NCI-H1092 (cell line): Measurements from ENCODE around the gene RAB3IP.

Experiments used
- DNase-seq: peaks from one replicate; lab custom pipeline; 2025; lab: John Stamatoyannopoulos, UW

Gene RAB3IP, protein sequence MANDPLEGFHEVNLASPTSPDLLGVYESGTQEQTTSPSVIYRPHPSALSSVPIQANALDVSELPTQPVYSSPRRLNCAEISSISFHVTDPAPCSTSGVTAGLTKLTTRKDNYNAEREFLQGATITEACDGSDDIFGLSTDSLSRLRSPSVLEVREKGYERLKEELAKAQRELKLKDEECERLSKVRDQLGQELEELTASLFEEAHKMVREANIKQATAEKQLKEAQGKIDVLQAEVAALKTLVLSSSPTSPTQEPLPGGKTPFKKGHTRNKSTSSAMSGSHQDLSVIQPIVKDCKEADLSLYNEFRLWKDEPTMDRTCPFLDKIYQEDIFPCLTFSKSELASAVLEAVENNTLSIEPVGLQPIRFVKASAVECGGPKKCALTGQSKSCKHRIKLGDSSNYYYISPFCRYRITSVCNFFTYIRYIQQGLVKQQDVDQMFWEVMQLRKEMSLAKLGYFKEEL

DNA sequence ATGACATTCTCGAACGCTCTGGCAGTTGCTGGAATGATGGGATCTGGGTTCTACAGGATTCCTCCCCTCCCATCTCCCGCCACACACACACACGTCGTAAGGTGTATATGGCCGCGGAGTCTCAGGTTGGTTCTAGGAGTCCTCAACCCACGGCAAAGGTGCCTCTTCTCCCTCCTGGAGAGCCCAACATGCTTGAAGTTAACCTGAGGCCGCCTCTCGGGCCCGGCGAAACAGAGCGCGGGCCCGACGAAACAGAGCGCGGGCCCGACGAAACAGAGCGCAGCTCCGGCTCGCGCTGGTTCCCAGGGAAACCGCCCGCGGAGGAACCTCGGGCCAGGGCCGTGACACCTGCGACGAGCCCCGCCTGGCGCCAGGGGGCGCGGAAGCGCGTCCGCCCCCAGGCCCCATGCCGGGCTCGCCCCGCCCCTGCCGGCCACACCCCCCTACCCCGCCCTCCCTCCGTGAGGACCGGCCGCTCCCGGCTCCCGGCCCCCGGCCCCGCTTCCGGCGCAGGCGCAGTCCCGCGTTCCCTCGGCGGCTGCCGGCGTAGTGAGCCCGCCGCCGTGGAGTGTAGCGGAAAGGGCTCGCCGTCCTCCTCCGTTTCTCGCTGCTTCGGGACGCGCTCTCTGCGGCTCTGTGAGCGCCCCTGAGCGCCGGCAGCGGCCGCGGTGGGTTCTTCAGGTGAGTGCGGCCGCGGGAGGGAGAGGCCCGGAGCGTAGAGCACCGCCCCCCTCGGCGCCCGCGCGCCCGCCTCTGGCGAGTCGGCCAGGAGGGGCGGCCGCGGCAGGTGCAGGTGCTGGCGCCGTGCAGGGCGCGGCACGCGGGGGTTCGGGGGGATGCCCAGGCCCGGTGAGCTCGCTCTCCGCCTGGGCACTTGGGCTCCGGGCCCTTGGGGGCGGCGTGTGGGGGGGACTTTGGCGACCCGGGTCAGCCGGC lies at the start of gene RAB3IP:
Gene RAB3IP (plus strand): TSS at position 510 of the 936 bp plus-strand sequence. CDS start 16,549 bp downstream, outside the sequence.
- peak; percentile 80 for DNase-seq

DNA sequence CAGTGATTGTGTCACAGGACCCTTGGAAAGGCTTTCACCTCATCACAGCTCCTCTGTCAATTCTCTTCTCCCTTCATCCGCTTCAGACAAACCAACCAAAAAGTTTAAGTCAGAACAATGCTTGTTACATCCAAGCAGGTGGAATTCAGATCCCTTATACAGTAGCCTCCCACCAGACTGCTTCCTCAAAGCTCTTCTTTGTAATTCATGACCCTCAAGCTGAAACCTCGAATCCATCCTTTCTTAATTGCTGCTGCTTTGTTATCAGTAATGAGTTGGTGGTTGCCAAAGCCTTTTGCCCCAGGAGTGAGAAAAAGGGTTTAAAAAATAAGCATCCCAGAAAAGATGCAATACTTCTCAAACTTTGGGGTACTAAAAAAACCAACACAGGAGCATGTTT lies 49.0 kb upstream of the RAB3IP start:
- no peak for DNase-seq

DNA sequence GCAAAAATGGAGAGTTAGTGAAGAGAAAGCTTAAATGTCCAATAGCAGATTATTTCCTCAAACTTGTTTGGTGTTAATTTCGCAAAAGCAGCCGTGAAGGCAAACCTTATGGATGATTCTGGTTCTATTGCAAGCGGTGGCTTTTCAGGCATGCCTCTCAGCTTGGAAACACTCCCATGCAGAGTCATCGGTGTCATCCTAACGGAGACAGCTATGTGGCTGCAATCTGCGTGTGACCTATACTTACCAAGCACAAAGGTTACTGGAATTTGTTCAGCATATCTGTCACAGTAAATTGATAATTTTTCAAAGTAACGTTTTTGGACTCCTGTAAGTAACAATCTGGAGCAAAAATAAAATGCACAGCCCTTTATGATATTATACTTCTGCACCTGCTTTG lies 44.5 kb upstream of the RAB3IP start:
- DNase-seq, result no peak

DNA sequence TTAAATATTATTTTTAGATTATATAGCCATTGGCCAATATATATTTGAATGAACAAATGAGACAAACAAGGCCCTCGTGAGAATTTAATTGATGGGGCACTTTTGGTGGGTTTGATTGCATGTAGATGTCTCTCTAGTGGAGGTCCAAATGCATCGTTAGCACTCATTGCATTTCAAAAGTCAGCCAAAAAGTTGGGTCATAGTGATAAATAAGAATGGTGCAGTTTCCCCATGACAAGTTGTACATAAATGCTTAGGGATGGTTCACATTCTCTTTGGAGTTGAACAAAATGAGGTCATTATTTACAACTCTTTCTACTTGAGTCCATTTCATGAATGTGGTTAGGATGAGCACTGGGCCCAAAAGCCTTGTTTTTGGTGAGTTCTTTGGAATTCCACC lies 40.6 kb upstream of the RAB3IP start:
- DNase-seq, result no peak

DNA sequence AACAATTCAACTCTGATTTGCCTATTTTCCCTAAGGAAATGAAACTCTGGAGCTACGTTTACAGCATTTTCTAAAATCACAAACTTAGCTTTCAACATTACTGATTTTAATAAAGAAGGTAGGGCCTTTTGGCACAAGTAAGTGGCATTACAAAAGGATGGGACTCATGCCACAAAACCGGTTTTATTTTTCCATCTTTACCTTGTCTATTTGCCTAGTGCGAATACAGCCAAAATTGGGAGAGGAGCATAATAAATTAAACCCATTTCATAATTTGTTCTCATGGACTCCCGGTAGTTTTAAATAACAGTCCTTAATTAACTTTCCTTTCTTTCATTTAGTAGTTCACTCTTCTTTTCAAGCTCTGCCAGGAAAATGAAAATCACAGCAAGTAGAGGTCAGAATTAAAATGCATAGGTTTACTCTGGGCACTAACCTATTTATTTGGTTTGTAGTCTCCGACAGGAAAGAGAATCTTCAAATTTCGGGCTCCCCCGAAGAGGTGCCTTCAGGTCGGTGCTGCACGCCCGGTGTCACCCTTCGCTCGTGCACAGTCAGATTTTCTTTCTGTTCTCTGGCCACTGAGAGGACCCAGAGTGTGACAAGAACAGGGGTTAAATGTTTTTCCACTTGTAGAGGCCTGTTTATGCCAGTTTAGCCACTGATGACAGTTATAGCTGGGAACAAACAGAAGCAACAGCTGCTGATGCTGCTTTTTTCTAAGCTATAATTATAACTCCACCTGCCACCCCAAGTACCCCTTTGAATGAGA lies 39.7 kb upstream of the RAB3IP start, which contains the start of gene BEST3:
Gene BEST3 (minus strand): TSS at position 535 of the 772 bp plus-strand sequence. CDS start 1,505 bp downstream, outside the sequence.
- peak; percentile 89 for DNase-seq

DNA sequence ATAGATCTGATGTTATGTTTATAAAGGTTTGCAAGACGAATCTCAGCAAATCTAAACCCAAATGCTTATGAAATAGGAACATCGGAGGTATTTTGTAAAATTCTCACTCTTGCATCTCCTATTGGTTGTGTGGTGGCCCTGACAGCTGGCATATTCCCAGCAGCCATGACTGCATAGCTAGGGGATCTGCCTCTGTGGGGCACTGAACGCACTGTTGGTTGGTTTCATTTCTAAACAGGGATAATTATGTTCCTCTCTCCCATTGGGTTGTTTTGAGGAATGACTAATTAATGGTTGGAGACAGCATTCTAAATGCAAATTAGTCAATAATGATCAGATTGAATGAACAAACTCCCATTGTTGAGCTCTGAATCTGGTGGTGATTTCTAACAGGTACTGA lies 36.8 kb upstream of the RAB3IP start:
- no peak for DNase-seq

DNA sequence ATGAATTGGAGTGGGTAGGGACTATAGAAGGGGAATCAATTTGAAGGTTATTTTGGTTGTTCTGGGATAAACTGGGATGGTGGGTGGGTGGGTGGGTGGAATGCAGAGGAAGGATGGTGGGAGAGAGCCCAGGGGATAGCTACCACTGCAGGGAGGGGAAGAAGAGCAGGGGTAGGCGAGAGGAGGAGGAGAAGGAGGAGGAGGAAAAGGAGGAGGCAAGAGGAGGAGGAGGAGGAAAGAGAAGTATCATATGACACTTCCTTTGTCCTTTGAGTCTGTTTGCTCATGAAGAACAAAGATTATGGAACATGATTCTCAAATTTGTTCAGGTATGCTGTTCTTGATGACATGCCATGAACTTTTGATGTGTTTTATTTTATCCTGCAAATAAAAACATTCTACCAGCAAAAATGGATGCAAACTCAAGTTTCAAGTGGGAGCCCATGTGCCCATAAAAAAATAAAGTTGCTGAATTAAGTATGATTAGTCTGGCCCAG lies 35.5 kb upstream of the RAB3IP start:
- no peak for DNase-seq

DNA sequence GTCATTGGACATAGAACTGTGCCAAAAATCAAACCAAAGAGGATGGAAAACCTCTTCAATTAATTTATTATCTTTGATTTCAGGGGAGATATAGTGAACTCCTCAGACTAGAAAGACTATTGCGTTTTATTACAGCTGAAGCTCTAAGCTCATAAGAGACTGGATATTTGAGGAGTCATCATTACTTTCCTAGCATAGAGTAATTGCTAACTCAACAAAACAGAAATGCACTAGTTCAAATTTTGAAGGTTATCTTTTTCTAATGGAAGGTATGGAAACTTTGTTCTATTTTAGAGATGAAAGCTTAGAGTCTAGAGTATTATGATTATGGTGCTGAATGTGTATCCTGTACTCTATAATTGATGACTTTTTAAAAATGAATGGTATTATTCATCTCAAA lies 34.3 kb upstream of the RAB3IP start:
- DNase-seq, result no peak

DNA sequence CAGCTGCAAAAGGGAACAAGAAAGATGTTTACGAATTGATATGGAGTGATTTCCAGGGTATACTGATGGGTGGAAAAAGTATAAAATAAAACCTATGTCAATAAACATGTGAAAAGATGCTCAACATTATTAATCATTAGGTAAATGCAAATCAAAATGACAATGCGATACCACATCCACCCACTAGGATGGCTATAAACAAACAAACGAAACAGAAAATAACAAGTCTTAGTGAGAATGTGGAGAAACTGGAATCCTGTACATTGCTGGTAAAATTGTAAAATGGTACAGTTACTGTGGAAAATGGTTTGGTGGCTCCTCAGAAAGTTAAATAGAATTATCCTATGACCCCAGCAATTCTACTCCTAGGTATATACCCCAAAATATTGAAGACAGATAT lies 30.0 kb upstream of the RAB3IP start:
- no peak for DNase-seq

DNA sequence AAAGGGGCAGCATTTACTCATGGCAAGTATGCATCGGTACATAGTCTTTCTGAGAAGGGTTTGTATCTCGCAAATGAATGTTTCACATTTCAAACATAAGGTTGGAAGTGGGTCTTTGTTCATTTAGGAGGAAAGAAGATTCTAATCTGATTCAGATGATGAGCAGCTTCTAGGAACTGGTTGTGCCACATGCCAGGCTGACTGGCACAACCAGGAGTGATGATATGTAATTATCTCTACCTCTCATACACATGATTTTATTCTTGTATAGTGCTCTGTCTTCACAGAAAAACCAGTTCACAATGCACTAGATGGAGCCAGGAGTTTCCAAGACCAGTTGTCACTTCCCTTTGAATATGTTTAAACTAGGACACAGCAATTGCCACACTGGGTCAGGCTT lies 25.8 kb upstream of the RAB3IP start:
- DNase-seq, result no peak

DNA sequence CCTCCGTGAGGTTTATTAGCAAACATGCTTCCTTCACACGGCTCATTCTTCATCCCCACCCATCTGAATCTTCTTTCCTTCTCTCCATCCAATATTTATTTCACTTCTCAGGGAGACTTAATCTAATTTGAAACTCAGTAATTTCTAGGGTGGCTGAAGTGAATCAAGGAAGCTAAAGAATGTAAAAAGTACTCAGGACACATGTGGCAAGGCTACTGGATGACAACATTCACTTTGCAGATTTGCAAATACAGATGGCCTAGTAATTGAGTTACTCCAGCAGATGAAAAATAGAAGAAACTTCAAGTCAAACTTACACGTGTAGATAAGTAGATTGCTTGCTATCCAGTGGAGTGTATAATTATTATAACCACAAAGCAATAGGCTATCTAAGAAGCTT lies 24.1 kb upstream of the RAB3IP start:
- no peak for DNase-seq

DNA sequence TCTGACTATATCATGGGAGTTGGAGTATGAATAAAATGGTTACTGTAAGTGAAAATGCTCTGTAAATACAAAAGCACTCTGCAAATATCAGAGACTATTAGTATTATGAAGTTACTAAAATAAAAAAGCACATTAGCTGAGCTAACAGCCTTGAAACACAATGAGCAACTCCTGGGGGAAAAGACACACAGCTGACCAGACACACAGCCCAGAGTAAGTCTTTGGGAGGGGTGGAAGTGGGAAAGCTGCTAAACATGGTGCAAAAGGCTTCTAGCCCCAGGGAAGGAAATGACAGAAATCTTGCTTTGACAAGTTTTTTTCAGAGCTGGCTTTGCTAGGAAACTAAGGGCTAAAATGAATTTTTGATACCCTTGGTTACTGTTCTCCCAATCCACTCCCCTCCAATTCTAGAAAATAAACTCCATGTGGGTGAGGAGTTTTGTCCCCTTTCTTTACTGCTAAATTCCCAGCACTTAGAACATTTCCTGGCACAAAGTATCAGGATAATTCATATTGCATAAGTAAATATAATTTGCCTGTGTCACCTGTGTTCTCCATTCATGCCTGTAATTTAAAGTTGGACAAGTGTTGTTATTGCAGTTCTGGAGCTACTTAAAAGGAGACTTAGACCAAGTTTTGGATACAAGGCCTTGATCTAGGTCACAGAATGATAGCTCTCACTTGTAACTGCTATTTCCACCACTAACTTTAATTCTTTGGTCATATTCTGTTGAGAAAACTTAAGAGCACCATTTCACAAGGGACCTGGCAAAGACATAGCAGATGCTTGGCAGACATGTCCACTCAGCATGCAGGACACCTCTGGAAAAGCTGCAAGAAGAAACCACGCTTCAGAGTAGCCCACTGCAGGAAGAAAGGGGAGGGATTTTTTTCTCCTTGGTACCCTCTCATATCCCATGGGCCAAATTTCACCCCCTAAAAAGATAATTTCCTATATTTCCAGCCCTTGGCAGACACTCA lies 19.0 kb upstream of the RAB3IP start:
- no peak for DNase-seq

DNA sequence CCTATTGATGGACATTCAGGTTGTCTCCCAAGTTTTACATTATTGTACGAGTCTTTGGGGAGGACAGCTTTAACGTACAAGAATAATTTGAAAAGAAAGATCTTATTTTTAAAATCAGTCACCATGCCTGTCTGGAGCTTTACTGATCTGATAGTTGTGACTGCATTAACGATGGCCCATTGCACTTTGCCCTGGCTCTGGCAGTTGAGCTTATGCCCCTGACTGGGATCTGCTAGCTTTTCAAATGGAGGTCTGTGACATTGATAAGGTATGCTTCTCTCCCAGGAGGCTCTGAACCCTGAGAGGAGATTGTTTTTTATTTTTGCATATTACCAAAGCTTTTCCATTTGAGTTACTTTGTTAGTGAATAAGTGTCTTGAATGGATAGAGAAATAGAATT lies 17.9 kb upstream of the RAB3IP start:
- DNase-seq, result no peak

DNA sequence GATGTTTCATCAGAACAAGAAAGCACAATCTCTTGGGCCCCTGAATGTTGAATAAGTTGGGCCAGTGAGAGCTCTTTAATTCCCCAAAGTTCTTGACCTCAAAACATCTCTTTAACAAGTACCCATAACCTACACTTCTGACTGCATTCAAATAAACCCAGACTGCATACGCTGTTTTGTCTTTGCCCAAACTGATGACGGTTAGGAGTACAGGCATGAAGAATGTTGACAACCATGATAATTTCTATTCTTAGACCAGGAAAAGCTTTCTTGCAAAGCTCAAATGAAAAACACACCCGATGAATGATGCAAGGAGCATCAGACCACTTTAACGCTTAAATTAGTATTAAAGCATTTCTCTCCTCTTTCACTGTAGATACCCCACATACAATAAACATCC lies 11.7 kb upstream of the RAB3IP start:
- no peak for DNase-seq

DNA sequence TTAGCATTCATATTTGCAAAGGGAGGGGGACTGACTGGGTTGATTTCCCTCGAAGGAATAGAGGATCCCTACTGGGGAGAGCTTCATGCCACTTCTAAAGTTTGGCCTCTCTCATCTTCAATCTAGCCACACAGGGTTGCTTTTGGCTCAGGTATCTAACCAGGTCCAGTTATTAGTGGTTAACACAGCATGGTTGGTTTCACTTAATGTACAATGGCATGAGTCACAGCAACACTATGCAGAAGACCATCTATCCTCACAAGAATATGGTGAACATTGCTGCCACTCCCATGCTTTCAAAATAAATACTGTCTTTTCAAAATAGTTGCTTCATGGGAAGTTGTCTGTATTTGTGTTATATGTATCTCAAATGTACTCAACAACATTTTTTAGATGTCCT lies 6.6 kb upstream of the RAB3IP start:
- no peak for DNase-seq

DNA sequence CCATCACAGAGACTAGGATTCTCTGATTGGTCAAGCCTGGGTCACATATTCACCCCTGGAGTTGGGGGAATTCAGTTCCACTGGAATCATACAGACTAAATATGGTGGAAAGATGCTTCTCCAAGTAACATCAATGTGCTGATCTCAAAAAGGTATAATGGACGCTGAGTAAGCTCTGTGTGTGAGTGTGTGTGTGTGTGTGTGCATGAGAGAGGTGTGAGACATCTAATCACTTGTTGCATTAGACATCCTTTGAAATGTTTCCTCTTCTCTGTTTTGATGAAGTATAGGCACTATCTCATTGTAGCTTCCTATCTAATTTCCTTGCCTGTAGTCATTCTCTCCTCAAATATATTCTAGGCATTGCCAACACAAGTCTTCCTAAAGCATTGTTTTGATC lies 5.0 kb upstream of the RAB3IP start:
- DNase-seq, result no peak

DNA sequence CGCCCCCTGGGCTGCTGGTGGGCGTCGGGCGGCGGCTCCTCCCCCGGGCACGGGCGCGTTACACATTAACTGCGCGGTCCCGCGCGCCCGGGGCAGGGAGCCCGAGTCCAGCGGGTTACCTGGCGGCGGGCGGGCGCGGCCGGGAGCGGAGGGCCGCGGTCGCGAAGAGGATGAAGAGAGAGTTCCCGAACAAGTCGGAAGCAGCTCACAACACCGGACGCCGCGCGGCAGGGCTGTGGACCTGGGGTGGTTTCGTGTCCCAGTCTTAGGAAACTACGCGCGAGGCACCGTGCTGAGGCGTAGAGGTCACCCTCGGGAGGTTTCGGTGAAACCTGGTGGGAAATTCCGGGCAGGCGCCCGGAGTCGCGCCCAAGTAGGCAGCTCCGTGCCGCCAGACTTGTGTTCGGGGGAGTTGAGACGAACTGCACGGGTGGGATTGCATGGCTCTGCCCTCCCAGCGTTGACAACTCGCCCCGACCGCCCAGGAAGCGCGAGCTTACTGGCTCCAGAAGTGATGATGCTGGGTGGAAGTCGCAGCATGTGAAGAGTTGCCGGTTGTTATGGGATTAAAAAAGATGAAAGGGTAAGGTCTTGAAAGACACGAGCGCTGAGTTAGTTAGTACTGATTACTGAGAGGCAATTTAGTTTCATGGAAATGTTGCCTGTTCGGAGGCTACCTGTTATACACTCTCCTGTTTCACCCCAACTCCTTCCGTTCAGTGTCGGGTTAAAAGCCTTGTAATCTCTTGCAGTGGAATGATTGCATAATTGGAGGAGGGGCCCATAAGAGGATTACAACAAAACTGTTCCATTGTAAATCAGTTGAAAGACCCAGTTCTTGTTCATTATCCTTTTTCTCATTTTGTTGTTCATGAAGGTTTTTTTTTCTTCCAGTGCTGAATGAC lies 879 bp downstream of the RAB3IP start:
- no peak for DNase-seq

DNA sequence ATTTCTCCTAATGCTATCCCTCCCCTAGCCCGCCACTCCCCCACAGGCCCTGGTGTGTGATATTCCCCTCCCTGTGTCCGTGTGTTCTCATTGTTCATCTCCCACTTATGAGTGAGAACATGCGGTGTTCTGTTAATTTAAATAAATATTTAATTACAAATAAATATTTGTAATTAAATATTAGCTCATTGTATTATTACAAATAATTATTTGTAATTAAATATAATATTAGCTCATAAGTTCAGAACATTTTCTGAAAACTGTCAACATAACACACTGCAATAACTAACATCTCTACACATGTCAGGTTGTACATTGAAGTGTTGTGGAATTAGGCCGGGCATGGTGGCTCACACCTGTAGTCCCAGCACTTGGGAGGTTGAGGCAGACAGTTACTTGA lies 5.4 kb downstream of the RAB3IP start:
- DNase-seq, result no peak

DNA sequence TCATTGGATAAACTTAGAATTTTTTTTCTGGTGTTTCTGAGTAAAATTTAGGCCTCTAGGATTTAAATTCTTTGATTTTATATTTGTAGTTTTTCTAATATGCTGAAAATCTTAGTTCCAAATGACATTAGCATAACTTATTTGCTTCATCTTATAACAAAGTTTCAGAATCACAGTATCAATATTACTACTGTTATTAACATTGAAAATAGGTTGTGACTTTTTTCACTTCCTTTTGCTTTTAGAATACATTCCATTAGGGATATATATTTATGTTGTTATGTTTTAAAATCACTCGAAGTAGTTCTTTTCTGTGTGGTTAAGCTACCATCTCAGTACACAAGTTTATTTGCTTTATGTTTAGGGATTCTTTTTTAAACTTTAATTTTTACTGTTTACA lies 12.8 kb downstream of the RAB3IP start:
- no peak for DNase-seq

DNA sequence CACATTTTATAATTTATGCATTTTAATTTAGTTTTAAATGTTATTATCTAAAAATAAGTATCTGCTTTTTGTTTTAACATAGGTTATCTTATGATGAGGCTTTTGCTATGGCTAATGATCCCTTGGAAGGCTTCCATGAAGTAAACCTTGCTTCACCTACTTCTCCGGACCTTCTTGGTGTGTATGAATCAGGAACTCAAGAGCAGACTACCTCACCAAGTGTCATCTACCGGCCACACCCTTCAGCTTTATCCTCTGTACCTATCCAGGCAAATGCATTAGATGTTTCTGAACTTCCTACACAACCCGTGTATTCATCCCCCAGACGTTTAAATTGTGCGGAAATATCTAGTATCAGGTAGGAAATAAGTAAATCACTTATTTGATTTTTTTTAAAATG lies 16.6 kb downstream of the RAB3IP start:
- no peak for DNase-seq
